Gastrocnemius medialis (tissue), 4 donors: ENCODE data around the gene IFNA2. TPM values are rescaled to one million over a fixed set of nuclear protein-coding genes. Genes with fewer than 3 reads are reported as not detected.
"Not testable (repeated sequence)": the region's sequence is repeated elsewhere in the genome, so short reads cannot be mapped to it uniquely, and the experiment has no call there.

Experiments
- ATAC-seq, 2 donors: fragments of 150-250 bp; one replicate each; pipeline ENCODE4 v1.9.1; 2016
- DNase-seq, 2 donors: peaks; one replicate each; pipeline ENCODE4 v3.0.0-alpha.2; 2019
- H3K27ac ChIP-seq, 4 donors: fragments of 200-600 bp; sonication (generic); 1 replicate in 1 of 4; 2 replicates in 3 of 4; pipeline ENCODE4 v1.5.1; 2016 to 2018; ENCODE audit warnings: mild to moderate bottlenecking in 2 of 4, moderate library complexity in 1 of 4
- H3K27me3 ChIP-seq, 3 donors: fragments of 200-600 bp; sonication (generic) in 2 of 3; 1 replicate in 1 of 3; 2 replicates in 2 of 3; pipeline versions ENCODE4 v1.5.1 to v1.6.0; 2016 to 2019; ENCODE audit warnings: mild to moderate bottlenecking in 1 of 3, moderate library complexity in 1 of 3
- H3K36me3 ChIP-seq, 2 donors: fragments of 200-600 bp; sonication (generic) in 1 of 2; one replicate each; pipeline ENCODE4 v1.5.1; 2017 to 2018
- H3K4me1 ChIP-seq, 2 donors: fragments of 200-600 bp; sonication (generic) in 1 of 2; one replicate each; pipeline ENCODE4 v1.5.1; 2016 to 2017; ENCODE audit warnings: mild to moderate bottlenecking in 2 of 2
- H3K4me3 ChIP-seq, 4 donors: fragments of 200-600 bp; sonication (generic) in 3 of 4; 1 replicate in 1 of 4; 2 replicates in 3 of 4; pipeline ENCODE4 v1.5.1; 2016 to 2019; ENCODE audit warnings: mild to moderate bottlenecking in 2 of 4
- H3K9me3 ChIP-seq, 3 donors: fragments of 200-600 bp; sonication (generic) in 2 of 3; 1 replicate in 1 of 3; 2 replicates in 2 of 3; pipeline ENCODE4 v1.5.1; 2016 to 2019
- POLR2A ChIP-seq, 2 donors: fragments of 450-650 bp; IDR thresholded peaks; one replicate each; pipeline ENCODE4 v1.6.1; 2017; ENCODE audit warnings: antibody characterized with exemption in 2 of 2, mild to moderate bottlenecking in 2 of 2, moderate library complexity in 2 of 2
- in situ Hi-C, 4 donors: fragments of 200-750 bp; cut with MboI; loops; one replicate each; pipeline versions ENCODE4 v1.15.0 to v1.8.0; 2017; ENCODE audit warnings: low sequenced_read_pairs in 4 of 4
- intact Hi-C: fragments of 100-400 bp; cut with DNase I; formaldehyde crosslinking; loops from one replicate; pipeline ENCODE4 v1.15.1; 2023; ENCODE audit warnings: low total_unique reads
- total RNA-seq, 4 donors: library from RNA; depleted of rRNA; stranded (reverse); fragments of >200 nt; gene quantifications; one replicate each; pipeline versions ENCODE4 v1.1.0 to v1.2.3, GENCODE V29; 2016
- TF ChIP-seq, protein P1 (sequence below), 5 experiments: fragments of 450-650 bp in 3 of 5; fragments of 200-600 bp in 2 of 5; sonication (generic) in 2 of 5; IDR thresholded peaks in 4 of 5; conservative IDR thresholded peaks in 1 of 5; 1 replicate in 4 of 5; 2 replicates in 1 of 5; pipeline ENCODE4 v1.5.1; 2016 to 2019; ENCODE audit warnings: antibody characterized with exemption in 5 of 5, mild to moderate bottlenecking in 3 of 5, moderate library complexity in 3 of 5

IFNA2 gene
- total RNA-seq, 4 donors from 2014 or later = not detected

GRCh38 chr9:21392270-21392669, 7.1 kb upstream of the IFNA2 start:
- in situ Hi-C loops = loop anchor here in 3 of 4 donors (5.0 to 10.0 kb wide), 3 partner anchors 65 to 70 kb away; no protein-coding TSS in a partner anchor
- no peak for TF ChIP-seq POLR2A (IDR thresholded peaks at IDR 0.05)
- TF ChIP-seq, protein P1, sequence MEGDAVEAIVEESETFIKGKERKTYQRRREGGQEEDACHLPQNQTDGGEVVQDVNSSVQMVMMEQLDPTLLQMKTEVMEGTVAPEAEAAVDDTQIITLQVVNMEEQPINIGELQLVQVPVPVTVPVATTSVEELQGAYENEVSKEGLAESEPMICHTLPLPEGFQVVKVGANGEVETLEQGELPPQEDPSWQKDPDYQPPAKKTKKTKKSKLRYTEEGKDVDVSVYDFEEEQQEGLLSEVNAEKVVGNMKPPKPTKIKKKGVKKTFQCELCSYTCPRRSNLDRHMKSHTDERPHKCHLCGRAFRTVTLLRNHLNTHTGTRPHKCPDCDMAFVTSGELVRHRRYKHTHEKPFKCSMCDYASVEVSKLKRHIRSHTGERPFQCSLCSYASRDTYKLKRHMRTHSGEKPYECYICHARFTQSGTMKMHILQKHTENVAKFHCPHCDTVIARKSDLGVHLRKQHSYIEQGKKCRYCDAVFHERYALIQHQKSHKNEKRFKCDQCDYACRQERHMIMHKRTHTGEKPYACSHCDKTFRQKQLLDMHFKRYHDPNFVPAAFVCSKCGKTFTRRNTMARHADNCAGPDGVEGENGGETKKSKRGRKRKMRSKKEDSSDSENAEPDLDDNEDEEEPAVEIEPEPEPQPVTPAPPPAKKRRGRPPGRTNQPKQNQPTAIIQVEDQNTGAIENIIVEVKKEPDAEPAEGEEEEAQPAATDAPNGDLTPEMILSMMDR (IDR thresholded peaks at IDR 0.05 in 4 of 5, conservative IDR thresholded peaks at IDR 0.05 in 1 of 5) = peak in 1 of 5 experiments; percentile 16
- no peak overlapping the region for H3K4me3 ChIP-seq

GRCh38 chr9:21383627-21384026, 1.6 kb downstream of the IFNA2 start:
- Histone ChIP-seq H3K36me3 (no peaks in the 10 kb centered on the region), H3K27ac (no peak overlapping the region), H3K4me3 (no peak overlapping the region), H3K9me3 (no peaks in the 10 kb centered on the region), H3K4me1 (no peaks in the 10 kb centered on the region), H3K27me3 (peaks cover 0 to 11% (median 7%) of the 10 kb centered on the region in 3 donors)
- in situ Hi-C loops = no loop called here
- intact Hi-C loops = no loop called here
- TF ChIP-seq POLR2A (IDR thresholded peaks at IDR 0.05) = no peak
- TF ChIP-seq, protein P1 (IDR thresholded peaks at IDR 0.05 in 4 of 5, conservative IDR thresholded peaks at IDR 0.05 in 1 of 5) = no peak
- DNase-seq (no peak), ATAC-seq (no peak)

More at GRCh38 chr9:21392270-21392669, 7.1 kb upstream of the IFNA2 start:
- intact Hi-C loops = no loop called here
- DNase-seq (no peak), ATAC-seq (no peak)
- Histone ChIP-seq H3K27ac (no peak overlapping the region), H3K9me3 (no peaks in the 10 kb centered on the region), H3K4me1 (no peaks in the 10 kb centered on the region), H3K36me3 (no peaks in the 10 kb centered on the region), H3K27me3 (peaks cover 4 to 6% (median 5%) of the 10 kb centered on the region in 3 donors)

GRCh38 chr9:21381448-21382339, 3.5 kb downstream of the IFNA2 start:
- peaks cover 0 to 11% (median 5%) of the 10 kb centered on the region in 3 donors for H3K27me3 ChIP-seq
- H3K9me3 ChIP-seq = no peaks in the 10 kb centered on the region
- intact Hi-C loops (loop anchor here (1.0 kb wide), 1 partner anchor 40 kb away; no protein-coding TSS in a partner anchor), in situ Hi-C loops (no loop called here)
- DNase-seq = no peak
- H3K27ac ChIP-seq = no peak overlapping the region
- ATAC-seq = no peak
- H3K4me1 ChIP-seq = no peaks in the 10 kb centered on the region
- no peak overlapping the region for H3K4me3 ChIP-seq
- H3K36me3 ChIP-seq = no peaks in the 10 kb centered on the region
- no peak for TF ChIP-seq POLR2A (IDR thresholded peaks at IDR 0.05)
- TF ChIP-seq, protein P1 (IDR thresholded peaks at IDR 0.05 in 4 of 5, conservative IDR thresholded peaks at IDR 0.05 in 1 of 5) = no peak

GRCh38 chr9:21371467-21371866, 13.7 kb downstream of the IFNA2 start:
- not testable (repeated sequence) for H3K4me1 ChIP-seq

GRCh38 chr9:21367957-21368356, 17.2 kb downstream of the IFNA2 start, which contains the start of gene IFNA13:
TSS of gene IFNA13 (minus strand) at chr9:21368057. CDS start at chr9:21368010, 47 bp downstream.
- Histone ChIP-seq H3K27ac (no peak within 1 kb of the TSS), H3K4me1 (no peaks in the 10 kb centered on the region), H3K9me3 (no peaks in the 10 kb centered on the region), H3K4me3 (no peak within 1 kb of the TSS), H3K36me3 (no peaks in the 10 kb centered on the region), H3K27me3 (no peaks in the 10 kb centered on the region)
- no peak for ATAC-seq
- intact Hi-C loops = no loop called here
- TF ChIP-seq, protein P1 (IDR thresholded peaks at IDR 0.05 in 4 of 5, conservative IDR thresholded peaks at IDR 0.05 in 1 of 5) = no peak
- no peak for TF ChIP-seq POLR2A (IDR thresholded peaks at IDR 0.05)
- in situ Hi-C loops = no loop called here
- DNase-seq = no peak

More at GRCh38 chr9:21371467-21371866, 13.7 kb downstream of the IFNA2 start:
- H3K27me3 ChIP-seq, H3K9me3 ChIP-seq, H3K36me3 ChIP-seq, in situ Hi-C loops, H3K27ac ChIP-seq, intact Hi-C loops, H3K4me3 ChIP-seq, ATAC-seq, DNase-seq: not testable (repeated sequence)

GRCh38 chr9:21367169-21367568, 18.0 kb downstream of the IFNA2 start:
- H3K4me3 ChIP-seq, H3K4me1 ChIP-seq, DNase-seq, H3K9me3 ChIP-seq, H3K36me3 ChIP-seq, in situ Hi-C loops, H3K27me3 ChIP-seq, ATAC-seq, H3K27ac ChIP-seq, intact Hi-C loops: not testable (repeated sequence)
